ENCODE data around the gene PTPN14.
"Not testable (repeated sequence)": the region's sequence is repeated elsewhere in the genome, so short reads cannot be mapped to it uniquely, and the experiment has no call there.

The PTPN14 gene

GRCh38 chr1:214540324-214540723 lies 11.1 kb downstream of the PTPN14 start:
- DNase-seq, result no peak

- no peak for DNase-seq
These were observed 12.9 kb downstream of the PTPN14 start for GRCh38 chr1:214538496-214538895.

DNA sequence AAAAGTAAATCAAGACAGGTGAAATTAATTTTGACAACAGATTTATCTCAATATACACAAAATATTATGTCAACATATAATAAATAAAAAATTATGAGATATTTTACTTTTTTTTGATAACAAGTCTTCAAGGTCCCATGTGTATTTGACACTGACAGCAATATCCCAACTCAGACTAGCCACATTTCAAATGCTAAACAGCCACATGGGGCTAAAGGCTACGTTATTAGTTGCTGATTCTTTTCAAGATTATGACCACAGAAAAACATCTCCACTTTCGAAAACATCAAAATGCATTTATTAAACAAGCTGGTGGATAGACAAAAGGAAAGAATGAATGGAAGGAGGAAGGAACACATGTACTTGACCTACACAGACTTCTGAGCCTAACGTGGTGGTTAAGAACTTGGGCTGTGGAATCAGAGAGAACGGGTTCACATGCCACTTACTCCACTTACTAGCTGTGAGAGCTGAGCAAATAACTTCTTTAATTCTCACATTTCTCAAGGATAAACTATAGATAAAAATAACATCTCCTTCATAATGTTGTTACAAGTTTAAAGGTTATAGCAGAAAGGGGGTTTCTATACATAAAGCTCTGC lies 13.4 kb downstream of the PTPN14 start:
- DNase-seq, result no peak

- DNase-seq, result no peak
These were observed 14.2 kb downstream of the PTPN14 start for GRCh38 chr1:214537219-214537618.

GRCh38 chr1:214532070-214532469 lies 19.3 kb downstream of the PTPN14 start:
- no peak for DNase-seq

DNA sequence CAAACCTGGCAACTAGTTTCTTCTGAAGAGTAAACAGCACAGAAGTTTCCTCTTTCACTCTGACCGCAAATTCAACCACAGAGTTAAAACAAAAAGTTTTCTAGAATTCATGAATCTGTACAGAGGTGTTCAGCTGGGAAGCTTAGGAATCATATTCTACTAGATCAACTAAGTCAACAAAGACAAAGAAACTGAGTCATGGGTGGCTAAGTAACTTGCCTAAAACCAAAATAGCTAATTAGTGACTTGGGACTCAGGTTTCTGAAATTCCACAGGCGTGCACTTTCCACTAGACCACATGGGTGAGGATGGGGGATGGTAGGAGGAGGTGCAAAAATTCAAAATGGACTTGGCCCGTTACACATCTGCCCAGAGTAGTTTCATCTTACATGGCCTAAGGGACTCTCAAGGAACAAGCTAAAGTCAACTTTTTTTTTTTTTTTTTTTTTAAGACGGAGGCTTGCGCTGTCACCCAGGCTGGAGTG lies 25.8 kb downstream of the PTPN14 start:
- DNase-seq, result no peak

GRCh38 chr1:214524824-214525223 lies 26.6 kb downstream of the PTPN14 start:
- no peak for DNase-seq

DNA sequence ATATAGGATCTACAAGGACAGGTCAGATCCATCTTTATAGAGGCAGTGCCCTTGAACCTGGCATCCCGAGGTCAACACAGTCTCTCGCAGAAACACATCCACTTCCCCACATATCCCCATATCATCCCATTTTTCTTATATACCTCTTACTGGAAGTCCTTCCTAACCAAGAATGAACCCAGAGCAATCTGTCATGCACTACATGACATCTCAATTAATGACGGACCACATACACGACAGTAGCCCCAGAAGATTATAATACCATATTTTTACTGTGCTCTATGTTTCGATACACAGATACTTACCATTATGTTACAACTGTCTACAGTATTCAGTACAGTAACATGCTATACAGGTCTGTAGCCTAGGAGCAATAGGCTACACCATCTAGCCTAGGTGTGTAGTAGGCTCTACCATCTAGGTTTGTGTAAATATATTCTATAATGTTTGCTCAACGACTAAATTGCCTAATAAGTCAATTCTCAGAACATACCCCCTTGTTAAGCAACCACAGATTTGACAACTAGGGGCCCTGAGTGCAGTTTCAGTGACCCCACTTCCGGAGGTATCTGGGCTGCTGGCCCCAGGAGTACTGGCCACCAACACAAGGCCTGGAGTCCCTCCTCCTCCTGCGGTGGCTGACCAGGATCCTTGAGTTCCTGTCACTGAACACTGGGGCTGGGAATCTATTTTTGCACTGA lies 28.1 kb downstream of the PTPN14 start:
- no peak for DNase-seq

GRCh38 chr1:214521458-214521857 lies 29.9 kb downstream of the PTPN14 start:
- not testable (repeated sequence) for DNase-seq

- DNase-seq, result no peak
These were observed 30.7 kb downstream of the PTPN14 start for GRCh38 chr1:214520544-214521165.

DNA sequence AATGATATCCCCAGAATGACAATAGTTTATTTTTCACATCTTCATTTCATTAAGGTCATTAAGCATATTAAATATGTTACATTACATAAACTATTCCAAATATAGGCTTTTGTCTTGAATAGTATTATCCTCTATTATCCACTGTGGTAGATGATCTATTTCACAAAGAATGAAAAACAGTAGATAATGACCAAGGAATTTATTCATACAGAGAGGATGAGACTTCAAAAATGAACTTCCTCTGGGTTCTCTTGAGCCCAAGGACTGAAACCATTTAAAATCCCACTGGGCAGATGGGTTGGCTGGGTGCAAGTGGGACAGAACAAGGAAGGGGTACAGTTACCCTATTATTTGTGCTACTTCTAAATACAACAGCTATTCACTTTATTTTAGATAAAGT lies 33.0 kb downstream of the PTPN14 start:
- DNase-seq, result no peak

DNA sequence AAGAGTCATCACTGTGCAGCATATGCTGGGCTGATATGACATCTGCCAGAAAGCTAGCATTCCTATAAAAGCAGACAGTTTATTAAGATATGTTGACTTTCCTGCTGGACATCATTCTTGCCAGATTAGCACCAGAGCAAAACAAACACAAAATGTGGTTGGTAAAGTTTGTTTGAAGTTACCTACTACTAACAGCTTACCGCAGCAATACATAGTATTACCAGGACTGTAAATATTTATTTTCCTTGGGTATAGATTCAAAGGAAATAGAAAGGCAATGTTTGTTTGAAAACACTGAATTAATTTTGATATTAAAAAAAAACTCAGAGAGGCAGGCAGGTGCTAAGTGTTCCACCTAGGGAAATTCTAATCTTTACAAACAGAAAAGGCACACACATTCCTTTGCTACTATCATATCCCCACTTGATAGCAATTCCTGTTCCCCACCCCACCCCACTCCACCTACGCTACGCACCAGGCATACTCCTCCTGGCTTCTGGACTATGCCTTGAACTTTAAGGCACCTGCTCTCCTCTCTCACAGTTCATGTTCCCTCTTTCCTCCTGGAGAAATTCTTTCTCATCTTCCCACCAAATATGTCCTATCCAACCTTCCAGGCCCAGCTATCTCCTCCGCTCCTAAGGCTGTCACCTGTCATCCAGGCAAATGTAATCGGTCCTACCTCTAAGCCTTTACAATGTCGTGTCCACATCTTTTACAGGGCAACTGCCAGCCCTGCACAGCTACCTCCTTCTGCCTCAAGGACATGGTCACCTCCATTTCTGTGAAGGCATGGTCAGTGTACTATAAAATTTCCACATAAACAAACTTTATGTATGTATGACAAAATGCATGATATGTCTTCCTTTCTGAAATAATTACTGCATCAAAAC lies 34.7 kb downstream of the PTPN14 start:
- DNase-seq, result no peak

DNA sequence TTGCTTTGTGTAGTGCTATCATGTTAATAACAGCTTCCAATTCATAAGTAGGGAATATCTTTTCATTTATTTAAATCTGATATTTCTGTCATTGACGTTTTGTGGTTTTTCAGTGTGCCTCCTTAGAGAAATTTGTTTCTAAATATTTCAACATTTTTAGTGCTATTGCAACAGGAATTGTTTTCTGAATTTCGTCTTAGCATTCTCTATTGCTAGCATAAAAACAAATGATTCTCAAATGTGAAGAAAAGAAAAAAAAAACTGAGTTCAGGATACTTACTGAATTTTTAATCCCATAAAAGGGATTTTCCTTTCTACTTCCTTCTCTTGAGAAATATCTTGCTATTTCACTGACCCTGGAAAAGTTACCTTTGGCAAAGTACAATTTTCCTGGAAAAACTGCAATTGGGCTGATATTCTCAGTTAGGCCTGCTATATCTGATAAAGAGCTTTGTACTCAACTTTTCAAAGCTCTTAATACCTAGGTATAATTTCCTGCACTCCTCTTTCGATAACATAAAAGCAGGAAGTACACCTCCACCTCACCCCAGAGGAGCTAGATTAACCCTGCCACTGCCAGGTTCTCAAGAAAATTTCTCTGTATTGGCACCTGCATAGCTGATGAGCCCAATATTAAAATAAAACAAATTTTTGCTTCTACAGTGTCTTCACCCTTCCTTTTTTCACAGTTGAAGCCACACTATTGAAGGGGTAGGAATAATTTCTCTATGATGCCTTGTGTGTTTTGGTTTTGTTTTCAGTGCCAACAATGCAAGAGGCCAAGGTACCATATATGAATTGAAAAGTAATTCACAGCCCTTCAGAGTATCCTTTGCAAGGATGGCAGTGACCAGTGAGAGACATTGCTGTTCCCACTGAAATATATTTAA lies 35.6 kb downstream of the PTPN14 start:
- DNase-seq, result no peak

- DNase-seq, result no peak
These were observed 36.5 kb downstream of the PTPN14 start for GRCh38 chr1:214514819-214515383.

DNA sequence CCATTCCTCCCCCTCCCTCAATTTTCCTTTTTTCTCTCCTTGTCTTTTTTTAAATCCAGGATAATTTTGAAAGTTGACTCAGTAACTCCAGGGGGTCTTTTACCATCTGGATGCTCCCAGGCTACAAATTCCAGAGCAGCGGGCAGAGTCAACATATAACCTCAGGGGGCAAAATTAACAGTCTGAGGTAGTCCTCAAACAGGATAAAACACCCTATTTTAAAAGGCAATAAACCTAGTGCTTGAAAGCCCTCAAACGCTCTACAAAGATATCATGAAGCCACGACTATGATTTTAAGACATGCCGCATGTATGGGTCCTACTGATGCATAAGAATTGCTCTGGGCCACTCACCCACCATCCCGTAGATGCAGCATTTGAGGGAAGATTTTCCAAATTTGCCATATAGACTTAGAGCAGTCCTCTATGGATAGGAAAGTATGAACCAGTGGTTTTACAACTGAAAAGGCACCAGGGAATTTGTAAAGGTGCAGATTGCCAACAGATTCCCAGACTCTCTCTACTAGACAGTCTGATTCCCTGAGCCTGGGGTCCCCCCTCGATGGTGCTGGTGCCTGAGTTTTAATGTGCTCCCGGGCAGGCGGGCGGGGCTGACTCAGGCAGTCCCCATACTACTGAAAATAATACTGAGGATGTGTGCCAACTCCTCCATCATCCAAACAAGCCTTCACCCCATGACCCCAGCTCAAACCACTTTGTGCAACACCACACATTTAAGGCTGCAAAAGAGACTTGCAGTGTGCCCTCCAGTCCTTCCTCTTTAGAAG lies 37.2 kb downstream of the PTPN14 start:
- no peak for DNase-seq

GRCh38 chr1:214513394-214513793 lies 38.0 kb downstream of the PTPN14 start:
- DNase-seq, result no peak

DNA sequence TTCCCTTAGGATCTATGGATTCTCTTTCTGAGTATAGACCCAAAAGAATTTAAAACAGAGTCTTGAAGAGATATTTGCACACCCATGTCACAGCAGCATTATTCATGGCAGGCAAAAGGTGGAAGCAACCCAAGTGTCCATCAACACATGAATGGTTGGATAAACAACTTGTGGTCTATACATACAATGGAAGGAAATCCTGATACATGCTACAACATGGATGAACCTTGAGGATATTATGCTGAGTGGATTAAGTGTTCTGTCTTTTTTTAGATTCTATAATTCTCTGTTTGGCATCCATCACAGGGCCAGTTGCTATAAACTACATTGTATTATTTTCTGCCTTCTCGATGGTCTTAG lies 39.8 kb downstream of the PTPN14 start:
- no peak for DNase-seq

GRCh38 chr1:214510914-214511638 lies 40.3 kb downstream of the PTPN14 start:
- no peak for DNase-seq

- DNase-seq, result no peak
These were observed 40.9 kb downstream of the PTPN14 start for GRCh38 chr1:214510477-214510876.

GRCh38 chr1:214509622-214510021 lies 41.8 kb downstream of the PTPN14 start:
- DNase-seq, result not testable (repeated sequence)
